HUES48 (cell line): ENCODE measurements around the gene CDC27.

Experiments used
- H3K27ac ChIP-seq: one replicate; pipeline ENCODE4 v1.7.0; 2013; ENCODE audit warnings: low read depth, low read length, inconsistent platforms
- H3K27me3 ChIP-seq: 2 replicates; pipeline ENCODE4 v1.6.1; 2013; ENCODE audit warnings: mild to moderate bottlenecking, low read length; ENCODE audit not compliant: control insufficient read depth, insufficient read depth
- H3K36me3 ChIP-seq: 2 replicates; pipeline ENCODE4 v1.6.1; 2013; ENCODE audit warnings: low read length; ENCODE audit not compliant: control insufficient read depth, insufficient read depth
- H3K4me1 ChIP-seq: 2 replicates; pipeline ENCODE4 v1.6.1; 2013; ENCODE audit warnings: mild to moderate bottlenecking, low read length; ENCODE audit not compliant: control insufficient read depth, insufficient read depth
- H3K4me3 ChIP-seq: 2 replicates; pipeline ENCODE4 v1.5.1; 2013; ENCODE audit warnings: mild to moderate bottlenecking, low read depth, low read length
- H3K9ac ChIP-seq: 2 replicates; pipeline ENCODE4 v1.6.1; 2013; ENCODE audit warnings: mild to moderate bottlenecking, low read depth, low read length, moderate library complexity
- H3K9me3 ChIP-seq: 2 replicates; pipeline ENCODE4 v1.6.1; 2013; ENCODE audit warnings: low read length; ENCODE audit not compliant: control insufficient read depth, insufficient read depth

The CDC27 gene

DNA sequence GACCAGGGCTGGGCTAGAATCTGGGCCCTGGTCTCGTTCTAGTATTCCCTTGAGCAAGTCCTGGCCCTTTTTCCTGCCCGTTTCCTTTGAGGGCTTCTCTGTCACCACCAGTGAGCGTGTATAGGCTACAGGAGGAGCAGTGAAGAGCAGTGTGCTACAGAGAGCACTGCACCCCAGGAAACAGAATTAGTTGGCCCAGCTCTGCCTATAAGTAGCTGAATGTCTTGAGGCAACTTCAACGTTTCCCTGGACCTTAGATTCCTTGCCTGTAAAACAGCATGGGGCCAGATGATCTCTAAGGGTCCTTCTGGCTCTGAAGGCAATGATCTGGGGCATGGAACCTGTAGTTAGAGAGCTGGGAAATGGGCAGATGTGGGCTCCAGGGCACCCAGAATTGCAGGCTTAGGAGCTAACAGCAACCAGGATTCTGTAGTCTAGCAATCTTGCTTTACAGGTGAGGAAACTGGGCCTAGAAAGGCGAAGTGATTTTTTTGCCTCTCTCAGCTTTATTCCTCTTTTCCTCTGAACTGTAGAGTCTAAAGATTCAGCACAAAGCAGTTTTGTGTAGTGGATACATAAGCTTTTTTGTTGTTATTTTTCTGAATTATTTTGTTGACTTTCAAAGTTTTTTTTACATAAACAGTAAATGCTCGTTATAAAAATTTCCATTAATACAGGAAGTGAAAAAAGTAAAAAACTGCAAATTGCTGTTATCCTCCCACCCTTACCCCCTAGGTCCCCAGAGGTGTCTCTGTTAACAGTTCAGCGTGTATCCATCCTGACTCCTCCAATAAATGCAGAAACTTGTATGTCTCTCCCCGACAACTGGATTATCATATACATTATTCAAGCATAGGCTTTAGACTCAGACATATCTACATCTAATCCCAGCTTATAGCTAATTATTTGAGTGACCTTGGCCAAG is 18.3 kb upstream of the CDC27 start:
- Histone ChIP-seq H3K27me3 (no peaks in the 10 kb centered on the region), H3K27ac (no peak overlapping the region), H3K36me3 (no peaks in the 10 kb centered on the region), H3K4me1 (no peaks in the 10 kb centered on the region), H3K4me3 (no peak overlapping the region), H3K9ac (no peak overlapping the region), H3K9me3 (no peaks in the 10 kb centered on the region)

- Histone ChIP-seq H3K27ac (no peak overlapping the region), H3K4me1 (no peaks in the 10 kb centered on the region), H3K9ac (no peak overlapping the region)
Observed at GRCh38 chr17:47205419-47205963, 16.4 kb upstream of the CDC27 start.

GRCh38 chr17:47204722-47205418 is 15.8 kb upstream of the CDC27 start:
- H3K27ac ChIP-seq: no peak overlapping the region
- H3K27me3 ChIP-seq: no peaks in the 10 kb centered on the region
- no peaks in the 10 kb centered on the region for H3K36me3 ChIP-seq
- no peaks in the 10 kb centered on the region for H3K9me3 ChIP-seq
- no peak overlapping the region for H3K4me3 ChIP-seq
- no peaks in the 10 kb centered on the region for H3K4me1 ChIP-seq
- H3K9ac ChIP-seq: no peak overlapping the region

More at GRCh38 chr17:47205419-47205963, 16.4 kb upstream of the CDC27 start:
- Histone ChIP-seq H3K4me3 (no peak overlapping the region), H3K27me3 (no peaks in the 10 kb centered on the region), H3K36me3 (no peaks in the 10 kb centered on the region), H3K9me3 (no peaks in the 10 kb centered on the region)

DNA sequence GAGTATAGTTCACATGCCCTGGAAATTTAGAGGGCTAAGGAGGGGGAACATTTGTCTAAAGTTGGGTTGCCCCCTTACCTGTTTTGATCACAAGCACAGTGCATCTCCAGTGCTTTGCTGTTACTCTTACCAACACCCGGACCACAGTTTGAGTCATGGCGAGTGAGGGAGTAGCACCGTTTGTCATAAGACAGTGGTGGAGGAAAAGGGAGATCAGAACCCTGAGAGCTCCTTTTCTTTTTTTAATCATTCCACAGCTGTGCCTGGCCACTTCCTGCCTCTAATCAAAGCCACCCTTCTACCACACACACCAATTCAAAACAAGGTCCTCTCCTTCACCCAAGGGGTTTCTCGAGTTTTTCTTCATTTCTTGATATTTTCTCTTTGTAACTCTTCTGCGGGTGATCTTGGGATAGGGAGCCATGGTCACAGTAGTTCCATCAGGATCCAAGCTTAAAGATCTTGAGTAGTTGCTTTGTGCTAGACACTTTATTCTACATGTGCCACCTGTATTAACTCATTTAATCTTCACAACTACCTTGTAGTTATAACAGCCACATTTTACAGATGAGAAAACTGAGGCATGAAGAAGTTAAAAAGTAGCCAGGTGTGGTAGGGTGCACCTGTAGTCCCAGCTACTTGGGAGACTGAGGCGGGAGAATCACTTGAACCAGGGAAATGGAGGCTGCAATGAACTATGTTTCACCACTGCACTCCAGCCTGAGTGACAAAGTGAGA is 15.1 kb upstream of the CDC27 start:
- no peak overlapping the region for H3K4me3 ChIP-seq
- H3K27ac ChIP-seq: no peak overlapping the region
- no peak overlapping the region for H3K9ac ChIP-seq
- no peaks in the 10 kb centered on the region for H3K4me1 ChIP-seq
- no peaks in the 10 kb centered on the region for H3K9me3 ChIP-seq
- H3K27me3 ChIP-seq: no peaks in the 10 kb centered on the region
- H3K36me3 ChIP-seq: no peaks in the 10 kb centered on the region

GRCh38 chr17:47201166-47201565 is 12.1 kb upstream of the CDC27 start:
- Histone ChIP-seq H3K4me3 (no peak overlapping the region), H3K27me3 (no peaks in the 10 kb centered on the region), H3K9me3 (no peaks in the 10 kb centered on the region)

DNA sequence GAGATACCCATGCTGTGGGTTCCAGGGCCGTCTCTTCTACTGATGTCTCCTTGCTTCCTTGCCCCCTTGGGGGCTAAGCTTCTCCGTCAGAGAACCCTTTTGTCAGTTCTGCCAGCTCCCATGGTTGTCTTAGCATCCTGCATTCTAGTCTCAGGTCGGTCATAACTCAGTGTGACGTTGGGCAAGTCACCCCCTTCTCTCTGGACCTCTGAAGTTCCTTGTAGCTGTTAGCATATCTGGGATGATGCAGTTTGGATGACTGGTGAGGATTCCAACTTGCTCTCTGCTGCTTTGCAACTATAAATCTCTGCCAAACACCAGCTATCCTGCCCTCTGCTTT is 11.2 kb upstream of the CDC27 start:
- no peaks in the 10 kb centered on the region for H3K36me3 ChIP-seq
- no peak overlapping the region for H3K9ac ChIP-seq
- no peaks in the 10 kb centered on the region for H3K9me3 ChIP-seq
- H3K4me3 ChIP-seq: no peak overlapping the region
- no peaks in the 10 kb centered on the region for H3K27me3 ChIP-seq
- no peak overlapping the region for H3K27ac ChIP-seq
- H3K4me1 ChIP-seq: no peaks in the 10 kb centered on the region

More at GRCh38 chr17:47201166-47201565, 12.1 kb upstream of the CDC27 start:
- H3K4me1 ChIP-seq: no peaks in the 10 kb centered on the region
- H3K36me3 ChIP-seq: no peaks in the 10 kb centered on the region
- H3K9ac ChIP-seq: no peak overlapping the region
- H3K27ac ChIP-seq: no peak overlapping the region

DNA sequence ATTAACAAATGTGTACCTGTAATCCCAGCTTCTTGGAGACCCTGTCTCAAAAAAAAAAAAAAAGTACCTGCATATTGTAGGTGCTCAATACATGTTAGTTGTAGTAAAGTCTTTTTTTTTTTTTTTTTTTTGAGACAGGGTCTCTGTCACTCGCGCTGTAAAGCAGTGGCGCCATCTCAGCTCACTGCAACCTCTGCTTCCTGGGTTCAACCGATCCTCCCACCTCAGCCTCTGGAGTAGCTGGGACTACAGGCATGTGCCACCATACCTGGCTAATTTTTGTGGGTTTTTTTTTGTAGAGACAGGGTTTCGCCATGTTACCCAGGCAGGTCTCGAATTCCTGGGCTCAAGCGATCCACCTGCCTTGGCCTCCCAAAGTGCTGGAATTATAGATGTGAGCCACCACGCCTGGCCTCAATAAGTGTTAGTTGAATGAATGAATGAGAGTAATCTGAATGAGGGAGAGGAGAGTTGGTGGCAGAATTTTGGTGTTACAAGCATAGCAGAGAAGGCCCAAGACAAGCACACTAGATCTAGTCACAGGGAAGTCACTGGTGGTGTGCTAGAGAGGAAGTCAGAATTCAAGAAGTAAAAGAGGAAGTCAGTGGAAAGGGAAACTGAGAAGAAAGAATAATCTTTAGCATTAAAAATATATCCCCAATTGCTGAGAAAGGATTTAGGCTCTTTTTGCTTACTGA is 10.7 kb upstream of the CDC27 start:
- Histone ChIP-seq H3K4me1 (no peaks in the 10 kb centered on the region), H3K27ac (no peak overlapping the region), H3K36me3 (no peaks in the 10 kb centered on the region)

GRCh38 chr17:47197821-47198220 is 8.7 kb upstream of the CDC27 start:
- Histone ChIP-seq H3K27ac (no peak overlapping the region), H3K4me3 (no peak overlapping the region), H3K9ac (no peak overlapping the region), H3K36me3 (no peaks in the 10 kb centered on the region), H3K27me3 (no peaks in the 10 kb centered on the region), H3K4me1 (no peaks in the 10 kb centered on the region), H3K9me3 (no peaks in the 10 kb centered on the region)

More for the DNA sequence above, 10.7 kb upstream of the CDC27 start:
- Histone ChIP-seq H3K27me3 (no peaks in the 10 kb centered on the region), H3K9me3 (no peaks in the 10 kb centered on the region), H3K4me3 (no peak overlapping the region), H3K9ac (no peak overlapping the region)

GRCh38 chr17:47193931-47194511 is 4.9 kb upstream of the CDC27 start:
- H3K27ac ChIP-seq: no peak overlapping the region
- no peaks in the 10 kb centered on the region for H3K27me3 ChIP-seq
- no peaks in the 10 kb centered on the region for H3K36me3 ChIP-seq

DNA sequence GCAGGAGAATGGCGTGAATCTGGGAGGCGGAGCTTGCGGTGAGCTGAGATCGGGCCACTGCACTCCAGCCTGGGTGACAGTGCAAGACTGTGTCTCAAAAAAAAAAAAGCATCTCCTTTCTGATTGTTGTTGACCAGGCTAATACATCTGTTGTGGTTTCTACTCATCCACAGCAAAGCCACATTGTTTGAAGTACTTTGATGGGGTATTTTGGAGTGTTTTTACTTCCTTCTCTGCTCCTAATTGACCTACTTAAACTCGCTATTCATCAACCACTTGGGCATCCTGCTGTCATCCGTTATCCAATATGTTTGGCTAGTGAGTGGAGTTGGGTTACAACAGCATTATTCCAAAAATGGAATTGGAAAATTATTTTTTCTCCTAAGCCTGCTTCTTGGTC is 3.5 kb upstream of the CDC27 start:
- Histone ChIP-seq H3K4me3 (no peak overlapping the region), H3K9me3 (no peaks in the 10 kb centered on the region), H3K36me3 (no peaks in the 10 kb centered on the region), H3K27me3 (no peaks in the 10 kb centered on the region), H3K27ac (no peak overlapping the region), H3K4me1 (peaks cover 5% of the 10 kb centered on the region; the same call in 1 of the 2 replicates), H3K9ac (no peak overlapping the region)

More at GRCh38 chr17:47193931-47194511, 4.9 kb upstream of the CDC27 start:
- H3K9ac ChIP-seq: no peak overlapping the region
- H3K9me3 ChIP-seq: no peaks in the 10 kb centered on the region
- H3K4me1 ChIP-seq: no peaks in the 10 kb centered on the region
- no peak overlapping the region for H3K4me3 ChIP-seq
